ENCODE measurements around the gene AQP12B.

AQP12B gene

DNA sequence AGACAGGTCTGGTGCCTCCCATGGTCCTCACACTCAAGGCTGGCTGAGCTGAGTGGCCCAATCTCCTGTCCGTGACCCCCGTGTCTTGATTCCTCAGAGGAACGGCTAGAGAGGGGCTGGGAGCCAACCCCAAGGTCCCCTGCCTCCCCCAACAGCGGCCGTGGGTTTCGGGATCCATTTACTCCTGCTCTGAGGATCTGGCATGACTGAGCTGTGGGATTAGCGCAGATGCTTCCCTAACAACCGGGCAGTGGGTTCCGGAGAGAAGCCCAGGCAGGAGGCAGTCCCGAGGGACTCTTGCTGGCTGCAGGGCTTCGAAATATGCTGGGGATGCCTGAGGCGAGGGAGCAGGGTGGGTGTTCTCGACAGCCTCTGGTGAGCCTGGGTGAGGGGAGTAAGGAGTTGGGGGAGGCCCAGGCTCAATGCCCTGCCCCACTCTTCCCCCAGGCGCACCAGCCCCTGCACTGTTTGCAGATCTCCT is 38.5 kb downstream of the AQP12B start:
- Histone ChIP-seq H3K27me3 (ENCODE audit: control insufficient read depth in 3 of 3, insufficient read depth in 3 of 3, low read depth in 1 of 3, low read length in 3 of 3) (peaks cover 0 to 34% (median 0%) of the 10 kb centered on the region in 3 experiments), H3K36me3 (replicated peaks in 1 of 2; ENCODE audit: control insufficient read depth in 2 of 2, insufficient read depth in 2 of 2, low read length in 2 of 2) (no peaks in the 10 kb centered on the region), H2BK5ac (ENCODE audit: low read length) (peak overlapping the region; percentile 79), H3K18ac (ENCODE audit: low read length) (no peak overlapping the region), H3K4ac (ENCODE audit: low read length) (no peak overlapping the region), H3K4me3 (ENCODE audit: low read length in 2 of 2) (no peak overlapping the region), H4K91ac (ENCODE audit: low read depth, low read length, poor library complexity) (no peak overlapping the region), H2BK15ac (ENCODE audit: low read length) (no peak overlapping the region), H3K9ac (ENCODE audit: low read depth, low read length, poor library complexity) (no peak overlapping the region), H3K4me1 (ENCODE audit: control insufficient read depth in 2 of 2, insufficient read depth in 1 of 2, low read depth in 1 of 2, low read length in 2 of 2) (peaks cover 4 to 11% of the 10 kb centered on the region in 2 donors), H4K8ac (ENCODE audit: low read depth, low read length) (no peak overlapping the region), H3K4me2 (ENCODE audit: insufficient read depth, low read length, poor library complexity, severe bottlenecking) (no peak overlapping the region), H3K79me1 (ENCODE audit: low read depth, low read length) (peaks cover 3% of the 10 kb centered on the region), H3K23ac (ENCODE audit: low read depth, low read length, poor library complexity) (no peak overlapping the region), H2AK5ac (ENCODE audit: low read depth, low read length) (peak overlapping the region; percentile 15), H3K14ac (ENCODE audit: low read length) (no peak overlapping the region), H2BK12ac (ENCODE audit: low read length) (peak overlapping the region; percentile 75), H2BK120ac (ENCODE audit: low read depth, low read length) (no peak overlapping the region), H3K9me3 (replicated peaks in 1 of 2; ENCODE audit: control insufficient read depth in 2 of 2, insufficient read depth in 1 of 2, low read depth in 1 of 2, low read length in 2 of 2) (no peaks in the 10 kb centered on the region), H2AFZ (ENCODE audit: low read length) (no peak overlapping the region), H3K27ac (replicated peaks; ENCODE audit: low read length) (no peak overlapping the region)
- WGBS, 2 donors (ENCODE audit: extremely low coverage in 2 of 2, insufficient read length in 2 of 2, insufficient replicate concordance in 1 of 2) = no CpG with 5 or more reads among the region's 14 CpGs
- DNase-seq (ENCODE audit: low spot score) = no peak

DNA sequence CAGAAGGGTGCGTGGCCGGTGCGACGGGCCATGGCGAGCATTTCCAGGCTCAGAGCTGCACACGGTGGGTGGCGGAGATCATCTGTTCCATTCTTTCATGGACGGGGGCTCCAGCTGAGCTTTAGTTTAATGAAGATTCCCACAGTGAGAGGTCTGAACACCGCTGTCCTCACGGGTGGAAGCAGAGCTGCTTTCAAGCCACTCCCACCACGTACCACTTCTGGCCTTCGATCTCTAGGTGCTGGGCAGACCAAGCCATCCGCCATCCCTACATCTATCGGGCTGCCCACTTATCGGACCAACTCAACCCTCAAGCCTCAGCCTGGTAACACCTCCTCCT is 38.9 kb downstream of the AQP12B start:
- Histone ChIP-seq H3K27me3 (ENCODE audit: control insufficient read depth in 3 of 3, insufficient read depth in 3 of 3, low read depth in 1 of 3, low read length in 3 of 3) (peaks cover 0 to 33% (median 0%) of the 10 kb centered on the region in 3 experiments), H3K23ac (ENCODE audit: low read depth, low read length, poor library complexity) (no peak overlapping the region), H3K18ac (ENCODE audit: low read length) (no peak overlapping the region), H2BK12ac (ENCODE audit: low read length) (no peak overlapping the region), H2AFZ (ENCODE audit: low read length) (no peak overlapping the region), H3K4me3 (ENCODE audit: low read length in 2 of 2) (no peak overlapping the region), H3K4me2 (ENCODE audit: insufficient read depth, low read length, poor library complexity, severe bottlenecking) (no peak overlapping the region), H3K9ac (ENCODE audit: low read depth, low read length, poor library complexity) (peak overlapping the region; percentile 63), H3K4me1 (ENCODE audit: control insufficient read depth in 2 of 2, insufficient read depth in 1 of 2, low read depth in 1 of 2, low read length in 2 of 2) (peaks cover 4 to 9% of the 10 kb centered on the region in 2 donors), H2BK120ac (ENCODE audit: low read depth, low read length) (no peak overlapping the region), H4K8ac (ENCODE audit: low read depth, low read length) (no peak overlapping the region), H3K9me3 (replicated peaks in 1 of 2; ENCODE audit: control insufficient read depth in 2 of 2, insufficient read depth in 1 of 2, low read depth in 1 of 2, low read length in 2 of 2) (no peaks in the 10 kb centered on the region), H3K36me3 (replicated peaks in 1 of 2; ENCODE audit: control insufficient read depth in 2 of 2, insufficient read depth in 2 of 2, low read length in 2 of 2) (no peaks in the 10 kb centered on the region), H2BK5ac (ENCODE audit: low read length) (peak overlapping the region; percentile 79), H3K4ac (ENCODE audit: low read length) (no peak overlapping the region), H3K27ac (replicated peaks; ENCODE audit: low read length) (no peak overlapping the region), H4K91ac (ENCODE audit: low read depth, low read length, poor library complexity) (no peak overlapping the region), H2AK5ac (ENCODE audit: low read depth, low read length) (peak overlapping the region; percentile 49), H3K79me1 (ENCODE audit: low read depth, low read length) (peaks cover 3% of the 10 kb centered on the region), H3K14ac (ENCODE audit: low read length) (no peak overlapping the region), H2BK15ac (ENCODE audit: low read length) (peak overlapping the region; percentile 14)
- DNase-seq (ENCODE audit: low spot score) = no peak
- WGBS, 2 donors (ENCODE audit: extremely low coverage in 2 of 2, insufficient read length in 2 of 2, insufficient replicate concordance in 1 of 2) = no CpG with 5 or more reads among the region's 15 CpGs

DNA sequence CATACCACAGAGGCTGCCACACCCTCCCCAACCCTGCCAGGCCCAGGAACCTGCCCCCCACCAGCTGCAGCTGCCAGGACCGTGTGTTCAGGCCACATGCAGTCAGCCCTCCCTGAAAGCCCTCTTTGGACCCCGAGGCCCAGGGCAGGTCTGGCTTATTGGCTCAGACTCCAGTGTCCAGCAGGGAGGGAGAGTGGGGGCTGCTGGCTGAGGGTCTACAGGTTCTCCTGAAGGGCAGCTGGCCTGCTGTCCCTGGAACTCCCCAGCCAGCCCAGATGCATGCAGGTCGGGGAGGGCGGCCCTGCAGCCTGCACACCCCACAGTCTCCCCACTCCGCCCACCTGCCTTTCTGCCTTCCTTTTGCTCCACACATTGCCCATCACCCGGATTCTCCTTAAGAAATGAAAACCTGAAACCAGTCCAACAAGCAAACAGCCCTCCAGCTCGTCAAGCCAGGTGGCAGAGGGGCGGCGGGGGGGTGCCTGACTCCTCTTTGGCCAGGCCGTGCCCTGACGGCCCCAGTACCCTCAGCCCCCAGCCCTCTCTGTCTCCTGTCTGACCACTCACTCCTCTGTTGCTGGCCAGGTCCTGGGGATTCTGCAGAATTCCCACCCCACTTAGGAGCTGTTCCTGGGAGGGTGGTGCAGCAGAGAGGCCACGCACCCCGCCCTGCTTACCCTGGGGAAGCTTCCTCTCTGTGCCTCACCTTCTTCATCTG is 39.4 kb downstream of the AQP12B start:
- H3K18ac ChIP-seq (ENCODE audit: low read length) = peak overlapping the region; percentile 76
- peak overlapping the region; percentile 63 for H2AK5ac ChIP-seq (ENCODE audit: low read depth, low read length)
- no peak overlapping the region for H3K4me3 ChIP-seq (ENCODE audit: low read length in 2 of 2)
- H3K4ac ChIP-seq (ENCODE audit: low read length) = no peak overlapping the region
- no peak overlapping the region for H2BK5ac ChIP-seq (ENCODE audit: low read length)
- no peaks in the 10 kb centered on the region for H3K9me3 ChIP-seq (replicated peaks in 1 of 2; ENCODE audit: control insufficient read depth in 2 of 2, insufficient read depth in 1 of 2, low read depth in 1 of 2, low read length in 2 of 2)
- peaks cover 3% of the 10 kb centered on the region for H3K79me1 ChIP-seq (ENCODE audit: low read depth, low read length)
- H3K14ac ChIP-seq (ENCODE audit: low read length) = peak overlapping the region; percentile 56
- no peak for DNase-seq (ENCODE audit: low spot score)
- peaks cover 0 to 33% (median 0%) of the 10 kb centered on the region in 3 experiments for H3K27me3 ChIP-seq (ENCODE audit: control insufficient read depth in 3 of 3, insufficient read depth in 3 of 3, low read depth in 1 of 3, low read length in 3 of 3)
- H3K4me1 ChIP-seq (ENCODE audit: control insufficient read depth in 2 of 2, insufficient read depth in 1 of 2, low read depth in 1 of 2, low read length in 2 of 2) = peaks cover 0 to 7% of the 10 kb centered on the region in 2 donors
- no peak overlapping the region for H2AFZ ChIP-seq (ENCODE audit: low read length)
- H3K36me3 ChIP-seq (replicated peaks in 1 of 2; ENCODE audit: control insufficient read depth in 2 of 2, insufficient read depth in 2 of 2, low read length in 2 of 2) = no peaks in the 10 kb centered on the region
- H2BK12ac ChIP-seq (ENCODE audit: low read length) = no peak overlapping the region
- peak overlapping the region; percentile 14 for H2BK15ac ChIP-seq (ENCODE audit: low read length)
- no peak overlapping the region for H2BK120ac ChIP-seq (ENCODE audit: low read depth, low read length)
- peak overlapping the region; percentile 63 for H3K9ac ChIP-seq (ENCODE audit: low read depth, low read length, poor library complexity)
- H3K27ac ChIP-seq (replicated peaks; ENCODE audit: low read length) = no peak overlapping the region
- no peak overlapping the region for H4K91ac ChIP-seq (ENCODE audit: low read depth, low read length, poor library complexity)
- no peak overlapping the region for H3K23ac ChIP-seq (ENCODE audit: low read depth, low read length, poor library complexity)
- H4K8ac ChIP-seq (ENCODE audit: low read depth, low read length) = no peak overlapping the region
- WGBS, 2 donors (ENCODE audit: extremely low coverage in 2 of 2, insufficient read length in 2 of 2, insufficient replicate concordance in 1 of 2) = no CpG with 5 or more reads among the region's 13 CpGs
- H3K4me2 ChIP-seq (ENCODE audit: insufficient read depth, low read length, poor library complexity, severe bottlenecking) = no peak overlapping the region

- H3K79me1 ChIP-seq (ENCODE audit: low read depth, low read length) = peaks cover 3% of the 10 kb centered on the region
- no peak overlapping the region for H3K23ac ChIP-seq (ENCODE audit: low read depth, low read length, poor library complexity)
- peak overlapping the region; percentile 56 for H3K14ac ChIP-seq (ENCODE audit: low read length)
- H3K4me2 ChIP-seq (ENCODE audit: insufficient read depth, low read length, poor library complexity, severe bottlenecking) = no peak overlapping the region
- no peak overlapping the region for H2BK120ac ChIP-seq (ENCODE audit: low read depth, low read length)
- WGBS, 2 donors (ENCODE audit: extremely low coverage in 2 of 2, insufficient read length in 2 of 2, insufficient replicate concordance in 1 of 2) = no CpG with 5 or more reads among the region's 11 CpGs
- H3K4me3 ChIP-seq (ENCODE audit: low read length in 2 of 2) = no peak overlapping the region
- no peak overlapping the region for H3K4ac ChIP-seq (ENCODE audit: low read length)
- H3K18ac ChIP-seq (ENCODE audit: low read length) = peak overlapping the region; percentile 76
- H3K27ac ChIP-seq (replicated peaks; ENCODE audit: low read length) = no peak overlapping the region
- H2AK5ac ChIP-seq (ENCODE audit: low read depth, low read length) = peak overlapping the region; percentile 63
- H4K8ac ChIP-seq (ENCODE audit: low read depth, low read length) = no peak overlapping the region
- H3K9me3 ChIP-seq (replicated peaks in 1 of 2; ENCODE audit: control insufficient read depth in 2 of 2, insufficient read depth in 1 of 2, low read depth in 1 of 2, low read length in 2 of 2) = no peaks in the 10 kb centered on the region
- H3K27me3 ChIP-seq (ENCODE audit: control insufficient read depth in 3 of 3, insufficient read depth in 3 of 3, low read depth in 1 of 3, low read length in 3 of 3) = peaks cover 0 to 32% (median 0%) of the 10 kb centered on the region in 3 experiments
- H2AFZ ChIP-seq (ENCODE audit: low read length) = no peak overlapping the region
- H2BK12ac ChIP-seq (ENCODE audit: low read length) = no peak overlapping the region
- no peak overlapping the region for H4K91ac ChIP-seq (ENCODE audit: low read depth, low read length, poor library complexity)
- H3K36me3 ChIP-seq (replicated peaks in 1 of 2; ENCODE audit: control insufficient read depth in 2 of 2, insufficient read depth in 2 of 2, low read length in 2 of 2) = no peaks in the 10 kb centered on the region
- H2BK15ac ChIP-seq (ENCODE audit: low read length) = no peak overlapping the region
- no peak overlapping the region for H3K9ac ChIP-seq (ENCODE audit: low read depth, low read length, poor library complexity)
- H2BK5ac ChIP-seq (ENCODE audit: low read length) = no peak overlapping the region
- DNase-seq (ENCODE audit: low spot score) = no peak
- H3K4me1 ChIP-seq (ENCODE audit: control insufficient read depth in 2 of 2, insufficient read depth in 1 of 2, low read depth in 1 of 2, low read length in 2 of 2) = peaks cover 0 to 5% of the 10 kb centered on the region in 2 donors
These were observed 39.9 kb downstream of the AQP12B start for GRCh38 chr2:240642806-240643092.
